MG63 (cell line): ENCODE data around the gene OARD1. TPM values are rescaled to one million over a fixed set of nuclear protein-coding genes. Genes with fewer than 3 reads are reported as not detected.

Experiments used
- DNase-seq: peaks from one replicate; pipeline ENCODE4 v3.0.0-alpha.2; 2020
- H3K27me3 ChIP-seq: fragments of 250-450 bp; sonication (Bioruptor Pico); 2 replicates; pipeline ENCODE4 v1.5.1; 2020; ENCODE audit warnings: mild to moderate bottlenecking, moderate library complexity
- H3K36me3 ChIP-seq: fragments of 250-450 bp; sonication (Bioruptor Pico); 2 replicates; pipeline ENCODE4 v1.5.1; 2020; ENCODE audit warnings: mild to moderate bottlenecking, moderate library complexity
- H3K4me3 ChIP-seq: fragments of 250-450 bp; sonication (Bioruptor Pico); 2 replicates; pipeline ENCODE4 v1.5.1; 2020; ENCODE audit warnings: mild to moderate bottlenecking, moderate library complexity
- H3K9me3 ChIP-seq: fragments of 250-450 bp; sonication (Bioruptor Pico); 2 replicates; pipeline ENCODE4 v1.5.1; 2020; ENCODE audit warnings: mild to moderate bottlenecking, moderate library complexity
- total RNA-seq: library from RNA; depleted of rRNA; stranded (reverse); fragments of >200 nt; shearing (Covaris generic); gene quantifications from 2 replicates; pipeline ENCODE4 v1.2.3, GENCODE V29; 2014; ENCODE audit warnings: low replicate concordance

The OARD1 gene
- total RNA-seq, 1 experiment from 2014 or later: 1.4 TPM

GRCh38 chr6:41059556-41059955 lies 12.6 kb downstream of the OARD1 start:
- no peaks in the 10 kb centered on the region for H3K9me3 ChIP-seq
- no peaks in the 10 kb centered on the region for H3K36me3 ChIP-seq
- H3K27me3 ChIP-seq: no peaks in the 10 kb centered on the region
- peak; percentile 14 for DNase-seq
- no peak overlapping the region for H3K4me3 ChIP-seq

GRCh38 chr6:41058783-41059181 lies 13.4 kb downstream of the OARD1 start:
- no peaks in the 10 kb centered on the region for H3K36me3 ChIP-seq
- H3K27me3 ChIP-seq: no peaks in the 10 kb centered on the region
- H3K4me3 ChIP-seq: no peak overlapping the region
- no peaks in the 10 kb centered on the region for H3K9me3 ChIP-seq
- no peak for DNase-seq

GRCh38 chr6:41056768-41057490 lies 15.2 kb downstream of the OARD1 start:
- H3K36me3 ChIP-seq: no peaks in the 10 kb centered on the region
- DNase-seq: no peak
- H3K9me3 ChIP-seq: no peaks in the 10 kb centered on the region
- H3K4me3 ChIP-seq: no peak overlapping the region
- no peaks in the 10 kb centered on the region for H3K27me3 ChIP-seq

- no peak for DNase-seq
- H3K36me3 ChIP-seq: no peaks in the 10 kb centered on the region
- no peaks in the 10 kb centered on the region for H3K27me3 ChIP-seq
- no peaks in the 10 kb centered on the region for H3K9me3 ChIP-seq
- no peak overlapping the region for H3K4me3 ChIP-seq
Measured at GRCh38 chr6:41055149-41055548, 17.0 kb downstream of the OARD1 start.

DNA sequence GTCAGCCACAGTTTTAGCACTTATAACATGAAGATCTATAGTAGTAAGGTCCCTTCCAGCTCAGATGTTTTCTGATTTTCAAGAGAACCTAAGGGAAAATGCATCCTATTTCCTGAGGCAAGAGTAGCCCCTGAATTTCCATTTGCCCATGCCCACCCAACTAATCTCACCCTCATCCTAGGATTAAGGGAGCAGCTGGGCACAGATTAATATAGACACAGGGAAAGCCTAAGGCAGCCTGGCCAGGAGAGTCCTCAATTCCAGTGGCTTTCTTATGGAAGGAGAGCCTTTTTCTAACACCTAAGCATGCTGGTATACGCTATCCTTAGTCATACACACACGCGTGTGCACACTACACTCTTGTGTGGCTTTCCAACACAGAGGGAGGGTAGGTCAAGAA lies 17.6 kb downstream of the OARD1 start:
- no peaks in the 10 kb centered on the region for H3K27me3 ChIP-seq

GRCh38 chr6:41053041-41053440 lies 19.1 kb downstream of the OARD1 start, which contains the start of gene APOBEC2:
TSS of gene APOBEC2 (plus strand) at chr6:41053202. CDS start at chr6:41053348, 146 bp downstream.
- H3K4me3 ChIP-seq: no peak within 1 kb of the TSS
- DNase-seq: no peak
- H3K9me3 ChIP-seq: no peaks in the 10 kb centered on the region
- H3K27me3 ChIP-seq: no peaks in the 10 kb centered on the region
- no peaks in the 10 kb centered on the region for H3K36me3 ChIP-seq

More for the DNA sequence above, 17.6 kb downstream of the OARD1 start:
- no peak overlapping the region for H3K4me3 ChIP-seq
- no peaks in the 10 kb centered on the region for H3K9me3 ChIP-seq
- no peaks in the 10 kb centered on the region for H3K36me3 ChIP-seq
- no peak for DNase-seq

- H3K4me3 ChIP-seq: no peak overlapping the region
- no peaks in the 10 kb centered on the region for H3K27me3 ChIP-seq
- DNase-seq: no peak
- H3K36me3 ChIP-seq: no peaks in the 10 kb centered on the region
- H3K9me3 ChIP-seq: no peaks in the 10 kb centered on the region
Measured at GRCh38 chr6:41051873-41052272, 20.3 kb downstream of the OARD1 start.

DNA sequence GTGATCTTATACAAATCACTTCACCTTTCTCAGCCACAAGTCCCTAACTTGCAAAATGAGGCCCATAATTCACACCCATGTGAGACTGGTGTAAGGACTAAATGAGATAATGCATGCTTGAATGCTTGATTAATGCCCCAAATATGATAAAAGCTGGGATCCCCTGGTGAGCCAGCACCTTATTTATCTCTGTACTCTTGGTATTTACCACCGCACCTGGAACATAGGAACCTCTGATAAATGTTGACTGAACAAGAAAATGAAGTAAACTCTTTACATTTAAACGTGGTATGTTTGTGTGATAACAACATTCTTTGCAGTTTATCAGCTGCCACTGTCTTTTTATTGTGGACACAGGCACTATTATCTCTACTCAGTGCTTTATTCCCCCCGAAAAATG lies 21.6 kb downstream of the OARD1 start:
- no peaks in the 10 kb centered on the region for H3K27me3 ChIP-seq
- no peak for DNase-seq
- no peaks in the 10 kb centered on the region for H3K9me3 ChIP-seq
- no peaks in the 10 kb centered on the region for H3K36me3 ChIP-seq
- no peak overlapping the region for H3K4me3 ChIP-seq

GRCh38 chr6:41049955-41050354 lies 22.2 kb downstream of the OARD1 start:
- Histone ChIP-seq H3K36me3 (no peaks in the 10 kb centered on the region), H3K4me3 (no peak overlapping the region), H3K9me3 (no peaks in the 10 kb centered on the region), H3K27me3 (no peaks in the 10 kb centered on the region)
- DNase-seq: no peak

GRCh38 chr6:41049521-41049920 lies 22.6 kb downstream of the OARD1 start:
- H3K36me3 ChIP-seq: no peaks in the 10 kb centered on the region
- H3K27me3 ChIP-seq: no peaks in the 10 kb centered on the region
- H3K9me3 ChIP-seq: no peaks in the 10 kb centered on the region
- no peak for DNase-seq
- no peak overlapping the region for H3K4me3 ChIP-seq

DNA sequence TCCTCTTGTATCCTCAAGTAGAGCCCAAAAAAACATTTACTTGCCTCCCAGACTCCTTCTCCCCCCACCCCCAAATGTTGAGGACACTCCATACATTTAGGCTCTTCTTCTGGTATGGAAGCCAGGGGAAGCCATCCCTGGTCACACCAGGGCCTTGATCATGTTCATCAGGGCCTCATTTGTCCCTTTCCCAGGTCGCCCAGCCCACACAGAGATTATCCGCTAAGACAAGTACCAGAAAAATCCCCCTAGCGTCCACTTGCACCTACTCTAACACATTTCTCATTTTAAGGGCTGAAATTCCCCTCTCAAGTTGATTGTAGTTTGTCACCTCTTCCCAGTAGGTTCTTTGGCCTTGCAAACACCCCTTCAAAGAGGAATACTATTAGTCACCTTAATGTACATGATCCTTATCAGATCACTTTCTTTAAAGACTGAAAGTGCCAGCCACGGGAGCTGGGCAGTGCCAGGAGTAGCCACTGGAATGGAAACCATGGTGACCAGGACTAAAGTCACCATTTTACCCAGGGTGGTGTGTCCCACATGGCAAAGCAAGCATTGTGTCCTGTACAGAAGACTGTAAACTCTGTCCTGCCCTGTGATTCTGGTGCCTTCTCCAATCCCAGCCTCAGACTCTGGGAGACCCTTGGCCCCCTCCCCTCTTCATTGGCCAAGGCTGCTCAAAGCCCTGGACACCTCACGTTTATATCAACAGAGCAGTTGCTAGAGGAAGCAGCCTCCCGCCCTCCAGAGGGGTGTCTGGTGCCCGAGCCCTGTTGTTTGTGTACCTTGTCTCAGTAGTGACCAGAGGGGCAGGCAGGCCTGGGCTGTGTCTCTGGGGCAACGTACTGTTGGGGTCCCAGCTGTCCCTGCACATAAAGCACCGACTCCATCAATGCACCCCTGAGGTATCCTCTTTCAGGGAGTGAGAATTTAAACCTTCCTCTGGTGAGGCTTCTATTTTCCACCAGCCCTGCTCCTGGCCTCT lies 24.1 kb downstream of the OARD1 start:
- Histone ChIP-seq H3K4me3 (no peak overlapping the region), H3K36me3 (no peaks in the 10 kb centered on the region), H3K27me3 (no peaks in the 10 kb centered on the region), H3K9me3 (no peaks in the 10 kb centered on the region)
- DNase-seq: no peak

DNA sequence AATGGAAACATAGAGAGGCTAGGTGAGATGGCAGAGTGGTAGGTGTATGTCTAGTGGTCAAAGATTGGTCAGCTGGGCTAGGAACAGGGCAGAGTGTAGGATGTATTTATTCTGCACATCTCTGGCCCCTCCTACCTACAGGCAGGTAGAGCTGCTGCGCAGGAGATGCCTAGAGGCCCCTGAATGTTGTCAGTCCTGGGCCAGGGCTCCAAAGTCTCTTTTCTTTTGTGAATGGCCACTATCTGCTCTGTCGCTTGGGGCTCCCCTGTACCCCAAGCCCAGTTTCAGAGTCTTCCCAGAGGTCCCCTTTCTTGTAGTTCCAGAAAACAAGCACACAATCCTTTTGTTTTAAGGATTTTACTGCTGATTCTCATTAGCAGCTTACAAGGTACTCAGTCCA lies 24.9 kb downstream of the OARD1 start:
- Histone ChIP-seq H3K36me3 (no peaks in the 10 kb centered on the region), H3K4me3 (no peak overlapping the region), H3K9me3 (no peaks in the 10 kb centered on the region), H3K27me3 (no peaks in the 10 kb centered on the region)
- no peak for DNase-seq

GRCh38 chr6:41046084-41046483 lies 26.1 kb downstream of the OARD1 start:
- no peaks in the 10 kb centered on the region for H3K27me3 ChIP-seq
- DNase-seq: no peak
- no peak overlapping the region for H3K4me3 ChIP-seq
- H3K36me3 ChIP-seq: no peaks in the 10 kb centered on the region
- no peaks in the 10 kb centered on the region for H3K9me3 ChIP-seq

GRCh38 chr6:41045664-41046063 lies 26.5 kb downstream of the OARD1 start:
- Histone ChIP-seq H3K27me3 (no peaks in the 10 kb centered on the region), H3K4me3 (no peak overlapping the region), H3K36me3 (no peaks in the 10 kb centered on the region), H3K9me3 (no peaks in the 10 kb centered on the region)
- DNase-seq: no peak

- H3K27me3 ChIP-seq: no peaks in the 10 kb centered on the region
- no peaks in the 10 kb centered on the region for H3K9me3 ChIP-seq
- no peaks in the 10 kb centered on the region for H3K36me3 ChIP-seq
- no peak for DNase-seq
- no peak overlapping the region for H3K4me3 ChIP-seq
Measured at GRCh38 chr6:41043151-41043550, 29.0 kb downstream of the OARD1 start.

DNA sequence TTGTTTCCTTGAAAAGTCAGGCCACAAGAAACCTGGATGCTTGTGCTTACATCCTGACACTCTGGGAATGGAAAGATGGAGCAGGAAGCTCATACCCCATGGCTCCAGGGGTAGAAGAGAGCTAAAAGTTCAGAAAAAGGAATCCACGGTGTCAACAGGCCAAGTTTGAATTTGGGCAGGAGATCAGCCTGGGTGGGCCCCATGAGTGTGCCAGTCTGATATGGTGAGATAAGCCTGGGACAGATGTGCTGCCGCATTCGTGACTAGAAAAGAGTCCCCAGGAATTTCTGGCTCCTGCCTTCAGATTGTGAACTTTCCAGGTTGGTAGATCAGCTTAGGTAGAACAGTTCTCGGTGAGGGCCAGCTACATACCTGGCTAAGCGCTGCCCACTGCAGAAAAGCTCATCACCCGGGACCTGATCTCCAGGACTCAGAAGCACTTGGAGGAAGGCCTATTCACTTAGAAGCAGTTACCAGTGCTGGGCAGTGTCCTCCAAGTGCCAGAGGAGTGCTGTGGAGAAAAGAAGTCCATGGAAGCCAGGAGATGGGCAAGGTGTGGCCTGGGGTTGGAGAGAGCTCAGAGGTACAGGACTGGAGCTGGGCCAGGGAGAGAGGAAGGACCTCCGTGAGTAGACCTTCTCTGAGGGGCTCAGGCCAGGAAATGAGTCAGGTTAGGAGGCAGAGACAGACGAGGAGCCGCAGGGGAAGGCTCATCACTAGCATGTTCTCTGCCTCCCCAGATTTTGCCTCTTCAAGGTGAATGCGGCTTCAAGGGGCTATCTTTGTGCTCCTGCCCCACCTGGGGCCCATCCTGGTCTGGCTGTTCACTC lies 29.7 kb downstream of the OARD1 start, which contains the start of gene TSPO2:
Gene TSPO2, plus strand, starts transcription at position 242 of the 830 bp plus-strand sequence. Its CDS starts 519 bp downstream, at position 761.
- no peaks in the 10 kb centered on the region for H3K9me3 ChIP-seq
- DNase-seq: no peak

More for the DNA sequence above, 29.7 kb downstream of the OARD1 start, which contains the start of gene TSPO2:
- no peak within 1 kb of the TSS for H3K4me3 ChIP-seq
- no peaks in the 10 kb centered on the region for H3K27me3 ChIP-seq
- H3K36me3 ChIP-seq: no peaks in the 10 kb centered on the region
